Neural cell (in vitro differentiated cells): ENCODE results near the gene XBP1. TPM values are rescaled to one million over a fixed set of nuclear protein-coding genes. Genes with fewer than 3 reads are reported as not detected.

Experiments used
- H2AFZ ChIP-seq: fragments of 200-600, 300-800 bp; sonication (generic), shearing (Covaris generic); 2 replicates; pipeline ENCODE4 v1.6.0; 2014; ENCODE audit warnings: low read depth, mild to moderate bottlenecking, antibody characterized with exemption, low read length, moderate library complexity
- H3F3A ChIP-seq: fragments of 200-600 bp; shearing (Covaris generic); 2 replicates; pipeline ENCODE4 v1.6.1; 2016; ENCODE audit warnings: mild to moderate bottlenecking, moderate library complexity, mixed read lengths, antibody characterized with exemption, low read length; ENCODE audit not compliant: insufficient read depth, poor library complexity, severe bottlenecking
- H3K27ac ChIP-seq: fragments of 200-600, 300-800 bp; sonication (generic), shearing (Covaris generic); 2 replicates; pipeline ENCODE4 v1.5.1; 2014; ENCODE audit warnings: mild to moderate bottlenecking, low read length, moderate library complexity
- H3K27me3 ChIP-seq: fragments of 300-800, 200-600 bp; sonication (generic), shearing (Covaris generic); 2 replicates; pipeline ENCODE4 v1.6.0; 2014; ENCODE audit warnings: mild to moderate bottlenecking, low read depth, low read length, moderate library complexity; ENCODE audit not compliant: insufficient read depth
- H3K36me3 ChIP-seq: fragments of 300-800, 200-600 bp; sonication (generic), shearing (Covaris generic); 2 replicates; pipeline ENCODE4 v1.5.1; 2014; ENCODE audit warnings: mild to moderate bottlenecking, antibody characterized with exemption, low read length, moderate library complexity; ENCODE audit not compliant: insufficient read depth
- H3K4me2 ChIP-seq: fragments of 300-800, 200-600 bp; sonication (generic), shearing (Covaris generic); 2 replicates; pipeline ENCODE4 v1.6.0; 2014; ENCODE audit warnings: mild to moderate bottlenecking, low read length
- H3K4me3 ChIP-seq: fragments of 300-800, 200-600 bp; sonication (generic), shearing (Covaris generic); 2 replicates; pipeline ENCODE4 v1.5.1; 2014; ENCODE audit warnings: mild to moderate bottlenecking, low read length, moderate library complexity
- H3K79me2 ChIP-seq: fragments of 200-600 bp; shearing (Covaris generic); replicated peaks from 2 replicates; pipeline ENCODE4 v1.6.0; 2014; ENCODE audit warnings: mild to moderate bottlenecking, low read length, moderate library complexity; ENCODE audit not compliant: insufficient read depth
- H3K9ac ChIP-seq: fragments of 300-800, 200-600 bp; sonication (generic), shearing (Covaris generic); 2 replicates; pipeline ENCODE4 v1.6.1; 2016; ENCODE audit warnings: mild to moderate bottlenecking, low read length, mixed read lengths
- H3K9me2 ChIP-seq: fragments of 200-600 bp; shearing (Covaris generic); 2 replicates; pipeline ENCODE4 v1.6.1; 2016; ENCODE audit warnings: mild to moderate bottlenecking, low read length, mixed read lengths; ENCODE audit not compliant: insufficient read depth
- H3K9me3 ChIP-seq: fragments of 200-600, 300-800 bp; sonication (generic), shearing (Covaris generic); 2 replicates; pipeline ENCODE4 v1.6.1; 2016; ENCODE audit warnings: mild to moderate bottlenecking, mixed run types, low read length, moderate library complexity, mixed read lengths
- H4K20me1 ChIP-seq: fragments of 200-600 bp; shearing (Covaris generic); 2 replicates; pipeline ENCODE4 v1.6.1; 2016; ENCODE audit warnings: mild to moderate bottlenecking, mixed run types; ENCODE audit not compliant: insufficient read depth
- CTCF ChIP-seq: fragments of 450-650 bp; IDR thresholded peaks from 2 replicates; pipeline ENCODE4 v1.5.1; 2014; ENCODE audit warnings: antibody characterized with exemption, mild to moderate bottlenecking, moderate library complexity; ENCODE audit not compliant: poor library complexity, severe bottlenecking
- EP300 ChIP-seq: fragments of 450-650 bp; conservative IDR thresholded peaks from 2 replicates; pipeline ENCODE4 v1.6.1; 2014; ENCODE audit warnings: antibody characterized with exemption, mild to moderate bottlenecking, moderate library complexity; ENCODE audit not compliant: poor library complexity, severe bottlenecking
- EZH2 ChIP-seq: fragments of 200-600, 300-800 bp; shearing (Covaris generic), sonication (generic); IDR thresholded peaks from 2 replicates; pipeline ENCODE4 v1.6.1; 2014; ENCODE audit warnings: antibody characterized with exemption, low read length, borderline replicate concordance, mild to moderate bottlenecking; ENCODE audit not compliant: insufficient read depth, poor library complexity, severe bottlenecking
- MXI1 ChIP-seq: fragments of 450-650 bp; conservative IDR thresholded peaks from 2 replicates; pipeline ENCODE4 v1.6.1; 2014; ENCODE audit warnings: antibody characterized with exemption, mild to moderate bottlenecking; ENCODE audit not compliant: poor library complexity, severe bottlenecking
- POLR2AphosphoS5 ChIP-seq: IDR thresholded peaks from 2 replicates; pipeline ENCODE4 v1.6.1; 2012
- RAD21 ChIP-seq: fragments of 450-650 bp; conservative IDR thresholded peaks from 2 replicates; pipeline ENCODE4 v1.6.1; 2014; ENCODE audit warnings: antibody characterized with exemption, mild to moderate bottlenecking, moderate library complexity
- REST ChIP-seq: IDR thresholded peaks from 2 replicates; pipeline ENCODE4 v1.6.1; 2012; ENCODE audit warnings: borderline replicate concordance
- SMC3 ChIP-seq: fragments of 450-650 bp; conservative IDR thresholded peaks from 2 replicates; pipeline ENCODE4 v1.6.1; 2014; ENCODE audit warnings: antibody characterized with exemption, mild to moderate bottlenecking, moderate library complexity; ENCODE audit not compliant: poor library complexity
- TAF1 ChIP-seq: IDR thresholded peaks from 2 replicates; pipeline ENCODE4 v1.6.1; 2012; ENCODE audit warnings: low read depth
- polyA plus RNA-seq: library from polyadenylated mRNA; depleted of rRNA; stranded (reverse); fragments of >200 nt; gene quantifications from 2 replicates; pipeline ENCODE4 v1.2.3, GENCODE V29; 2014

XBP1 gene
- polyA plus RNA-seq, 1 donor from 2014 or later = 19.0 TPM

GRCh38 chr22:28833276-28833923, 33.0 kb upstream of the XBP1 start:
- TF ChIP-seq EZH2 (no peak), REST (no peak), SMC3 (no peak), TAF1 (no peak), CTCF (no peak), RAD21 (no peak), MXI1 (no peak), EP300 (no peak)
- H3K27ac ChIP-seq = no peak overlapping the region
- no peak overlapping the region for H2AFZ ChIP-seq
- H3K27me3 ChIP-seq = no peaks in the 10 kb centered on the region
- no peak overlapping the region for H3K4me3 ChIP-seq
- no peaks in the 10 kb centered on the region for H3K9me3 ChIP-seq
- no peaks in the 10 kb centered on the region for H4K20me1 ChIP-seq
- H3F3A ChIP-seq = no peaks in the 10 kb centered on the region
- H3K36me3 ChIP-seq = no peaks in the 10 kb centered on the region
- no peaks in the 10 kb centered on the region for H3K9me2 ChIP-seq
- no peak overlapping the region for H3K9ac ChIP-seq
- H3K79me2 ChIP-seq = no peaks in the 10 kb centered on the region
- no peak overlapping the region for H3K4me2 ChIP-seq

GRCh38 chr22:28832731-28833130, 32.4 kb upstream of the XBP1 start:
- TF ChIP-seq EZH2 (no peak), REST (no peak), EP300 (no peak), CTCF (no peak), TAF1 (no peak), RAD21 (no peak), MXI1 (no peak), POLR2AphosphoS5 (no peak), SMC3 (no peak)
- Histone ChIP-seq H3K36me3 (no peaks in the 10 kb centered on the region), H3F3A (no peaks in the 10 kb centered on the region), H2AFZ (no peak overlapping the region), H3K9me3 (no peaks in the 10 kb centered on the region), H3K4me3 (no peak overlapping the region), H3K27ac (no peak overlapping the region), H3K9me2 (no peaks in the 10 kb centered on the region), H4K20me1 (no peaks in the 10 kb centered on the region), H3K27me3 (no peaks in the 10 kb centered on the region), H3K9ac (no peak overlapping the region), H3K79me2 (no peaks in the 10 kb centered on the region), H3K4me2 (no peak overlapping the region)
